ENCODE measurements around the gene FBXW4.

- TF ChIP-seq CTCF (IDR thresholded peaks at IDR 0.05) (no peak), POLR2AphosphoS5 (IDR thresholded peaks at IDR 0.05) (no peak), POLR2A (IDR thresholded peaks at IDR 0.05) (no peak), EP300 (IDR thresholded peaks at IDR 0.05; ENCODE audit: low read depth) (no peak)
These were observed 28.9 kb downstream of the FBXW4 start for GRCh38 chr10:101666083-101666482.

Data from transverse colon (tissue), 4 donors.